Nephron (organoid): Measurements from ENCODE around the gene IER3IP1.
"Not testable (repeated sequence)": the region's sequence is repeated elsewhere in the genome, so short reads cannot be mapped to it uniquely, and the experiment has no call there.

Experiments
- H3K27ac Mint-ChIP-seq, 3 experiments: 2 replicates each; pipeline ENCODE4 v1.8.0; 2020; ENCODE audit warnings: mixed read lengths in 3 of 3, mild to moderate bottlenecking in 2 of 3, moderate library complexity in 1 of 3
- H3K27me3 Mint-ChIP-seq: 2 replicates; pipeline ENCODE4 v1.8.0; 2021; ENCODE audit warnings: low read depth, mild to moderate bottlenecking, moderate library complexity, mixed read lengths
- H3K36me3 Mint-ChIP-seq: 2 replicates; pipeline ENCODE4 v1.8.0; 2020; ENCODE audit warnings: low read depth, mixed read lengths
- H3K4me1 Mint-ChIP-seq: 2 replicates; pipeline ENCODE4 v1.8.0; 2020; ENCODE audit warnings: mixed read lengths
- H3K4me3 Mint-ChIP-seq, 3 experiments: 2 replicates each; pipeline ENCODE4 v1.8.0; 2020; ENCODE audit warnings: mild to moderate bottlenecking in 3 of 3, mixed read lengths in 3 of 3, moderate library complexity in 2 of 3
- H3K9me3 Mint-ChIP-seq: 2 replicates; pipeline ENCODE4 v1.8.0; 2020; ENCODE audit warnings: mixed read lengths
- TF ChIP-seq, protein P1 (sequence below), 3 experiments: fragments of 200-600 bp; sonication (generic); IDR thresholded peaks; one replicate each; pipeline ENCODE4 v1.5.0; 2021; ENCODE audit warnings: antibody characterized with exemption in 3 of 3; ENCODE audit not compliant: unreplicated experiment in 3 of 3

The IER3IP1 gene

DNA sequence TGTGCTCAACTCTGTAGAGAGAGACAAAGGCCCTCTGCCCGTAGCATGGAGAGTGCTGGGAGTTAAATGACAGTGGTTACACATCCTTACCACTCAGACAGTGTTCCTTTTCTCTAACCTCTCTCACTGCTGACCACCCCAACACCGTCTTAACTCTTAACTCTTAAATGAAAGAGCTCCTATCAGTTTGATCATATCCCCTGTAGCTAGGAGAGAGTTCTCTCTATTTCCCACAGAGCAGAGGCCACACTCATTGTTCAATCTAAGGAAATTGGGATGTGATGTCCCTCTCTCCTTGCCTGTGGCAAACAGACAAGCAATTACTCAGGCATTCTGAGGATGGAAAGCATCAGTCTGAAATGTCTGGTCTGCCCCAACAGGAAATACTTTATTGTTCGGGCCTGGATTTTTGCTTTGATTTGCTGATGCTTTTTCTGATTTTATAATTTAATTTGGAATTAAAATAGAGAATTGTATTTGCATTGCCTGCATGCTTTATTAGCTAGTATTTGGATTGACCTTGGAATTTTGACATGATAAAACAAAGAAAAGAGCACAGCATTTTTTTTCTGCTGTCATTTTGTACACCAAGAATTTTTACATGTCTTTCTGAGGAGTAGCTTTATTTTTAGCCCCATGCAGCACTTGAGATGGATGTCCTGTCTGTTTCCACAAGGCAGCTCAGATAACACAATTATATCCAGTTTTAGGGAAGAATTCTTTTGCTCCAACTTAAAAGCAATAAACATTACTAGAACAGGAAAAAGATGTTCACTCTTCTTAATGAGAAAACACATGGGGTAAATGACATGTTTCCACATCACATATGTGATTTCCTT is 27.7 kb upstream of the IER3IP1 start:
- Mint-ChIP-seq H3K4me1 (no peaks in the 10 kb centered on the region), H3K36me3 (no peaks in the 10 kb centered on the region), H3K27me3 (peaks cover 33% of the 10 kb centered on the region), H3K27ac (no peak overlapping the region), H3K4me3 (no peak overlapping the region), H3K9me3 (peaks cover under 1% of the 10 kb centered on the region)
- TF ChIP-seq, protein P1, sequence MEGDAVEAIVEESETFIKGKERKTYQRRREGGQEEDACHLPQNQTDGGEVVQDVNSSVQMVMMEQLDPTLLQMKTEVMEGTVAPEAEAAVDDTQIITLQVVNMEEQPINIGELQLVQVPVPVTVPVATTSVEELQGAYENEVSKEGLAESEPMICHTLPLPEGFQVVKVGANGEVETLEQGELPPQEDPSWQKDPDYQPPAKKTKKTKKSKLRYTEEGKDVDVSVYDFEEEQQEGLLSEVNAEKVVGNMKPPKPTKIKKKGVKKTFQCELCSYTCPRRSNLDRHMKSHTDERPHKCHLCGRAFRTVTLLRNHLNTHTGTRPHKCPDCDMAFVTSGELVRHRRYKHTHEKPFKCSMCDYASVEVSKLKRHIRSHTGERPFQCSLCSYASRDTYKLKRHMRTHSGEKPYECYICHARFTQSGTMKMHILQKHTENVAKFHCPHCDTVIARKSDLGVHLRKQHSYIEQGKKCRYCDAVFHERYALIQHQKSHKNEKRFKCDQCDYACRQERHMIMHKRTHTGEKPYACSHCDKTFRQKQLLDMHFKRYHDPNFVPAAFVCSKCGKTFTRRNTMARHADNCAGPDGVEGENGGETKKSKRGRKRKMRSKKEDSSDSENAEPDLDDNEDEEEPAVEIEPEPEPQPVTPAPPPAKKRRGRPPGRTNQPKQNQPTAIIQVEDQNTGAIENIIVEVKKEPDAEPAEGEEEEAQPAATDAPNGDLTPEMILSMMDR (IDR thresholded peaks at IDR 0.05; ENCODE audit: unreplicated experiment in 3 of 3) = no peak

DNA sequence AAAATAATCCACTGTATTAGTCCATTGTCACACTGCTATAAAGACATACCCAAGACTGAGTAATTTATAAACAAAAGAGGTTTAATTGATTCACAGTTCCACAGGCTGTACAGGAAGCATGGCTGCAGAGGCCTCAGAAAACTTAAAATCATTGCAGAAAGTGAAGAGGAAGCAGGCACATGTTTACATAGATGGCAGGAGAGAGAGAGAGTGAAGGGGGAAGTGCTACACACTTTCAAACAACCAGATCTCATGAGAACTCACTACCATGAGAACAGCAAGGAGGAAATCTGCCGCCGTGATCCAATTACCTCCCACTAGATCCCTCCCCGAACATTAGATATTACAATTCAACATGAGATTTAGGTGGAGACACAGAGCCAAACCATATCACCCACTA is 19.8 kb upstream of the IER3IP1 start:
- not testable (repeated sequence) for H3K36me3 Mint-ChIP-seq, H3K9me3 Mint-ChIP-seq, H3K4me3 Mint-ChIP-seq, H3K27ac Mint-ChIP-seq, H3K4me1 Mint-ChIP-seq
- H3K27me3 Mint-ChIP-seq = peaks cover 17% of the 10 kb centered on the region

DNA sequence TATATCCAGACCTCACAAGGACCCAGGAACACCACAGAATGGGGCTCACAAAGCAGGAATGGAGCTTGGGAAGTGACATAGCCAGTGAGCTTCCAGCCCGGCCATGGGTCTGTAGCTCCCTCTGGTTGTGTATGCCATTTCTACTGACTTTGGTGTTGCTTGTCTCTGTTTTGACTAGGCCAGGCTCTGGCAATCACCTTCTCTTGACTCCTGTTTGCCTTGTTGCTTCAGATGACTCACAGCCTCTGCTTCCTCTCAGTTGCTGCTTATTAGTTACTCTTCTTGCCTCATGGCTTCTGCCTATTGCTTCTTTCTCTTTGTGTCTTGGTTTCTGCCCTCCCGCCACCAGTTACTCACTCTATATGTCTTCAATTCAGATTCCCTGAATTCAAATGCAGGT is 15.8 kb upstream of the IER3IP1 start:
- H3K9me3 Mint-ChIP-seq = peaks cover 3% of the 10 kb centered on the region
- H3K4me1 Mint-ChIP-seq = no peaks in the 10 kb centered on the region
- H3K4me3 Mint-ChIP-seq = no peak overlapping the region
- TF ChIP-seq, protein P1 (IDR thresholded peaks at IDR 0.05; ENCODE audit: unreplicated experiment in 3 of 3) = no peak
- H3K36me3 Mint-ChIP-seq = no peaks in the 10 kb centered on the region
- H3K27me3 Mint-ChIP-seq = peaks cover 8% of the 10 kb centered on the region
- H3K27ac Mint-ChIP-seq = no peak overlapping the region

DNA sequence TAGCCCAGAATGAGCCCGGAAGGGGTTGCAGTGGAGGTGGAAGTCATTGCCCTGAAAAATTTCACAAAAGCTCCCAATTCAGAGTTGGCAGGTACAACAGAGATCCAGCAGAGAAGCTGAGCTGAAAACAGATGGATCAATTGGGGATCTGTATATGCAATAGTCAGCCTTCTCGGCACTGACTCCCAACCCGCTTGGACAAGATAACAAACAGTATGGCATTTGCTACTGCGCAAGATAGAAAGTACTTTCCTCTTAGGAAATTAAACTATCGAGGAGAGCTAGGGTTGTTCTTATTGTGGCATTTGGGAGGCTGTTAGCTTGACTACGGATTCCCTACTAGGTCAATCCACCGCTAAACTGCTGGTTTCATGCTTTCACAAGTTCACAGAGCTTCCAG is 11.6 kb upstream of the IER3IP1 start:
- Mint-ChIP-seq H3K27ac (no peak overlapping the region), H3K27me3 (peaks cover 9% of the 10 kb centered on the region), H3K4me1 (no peaks in the 10 kb centered on the region), H3K9me3 (peaks cover 25% of the 10 kb centered on the region), H3K36me3 (peaks cover 4% of the 10 kb centered on the region), H3K4me3 (no peak overlapping the region)
- TF ChIP-seq, protein P1 (IDR thresholded peaks at IDR 0.05; ENCODE audit: unreplicated experiment in 3 of 3) = no peak

DNA sequence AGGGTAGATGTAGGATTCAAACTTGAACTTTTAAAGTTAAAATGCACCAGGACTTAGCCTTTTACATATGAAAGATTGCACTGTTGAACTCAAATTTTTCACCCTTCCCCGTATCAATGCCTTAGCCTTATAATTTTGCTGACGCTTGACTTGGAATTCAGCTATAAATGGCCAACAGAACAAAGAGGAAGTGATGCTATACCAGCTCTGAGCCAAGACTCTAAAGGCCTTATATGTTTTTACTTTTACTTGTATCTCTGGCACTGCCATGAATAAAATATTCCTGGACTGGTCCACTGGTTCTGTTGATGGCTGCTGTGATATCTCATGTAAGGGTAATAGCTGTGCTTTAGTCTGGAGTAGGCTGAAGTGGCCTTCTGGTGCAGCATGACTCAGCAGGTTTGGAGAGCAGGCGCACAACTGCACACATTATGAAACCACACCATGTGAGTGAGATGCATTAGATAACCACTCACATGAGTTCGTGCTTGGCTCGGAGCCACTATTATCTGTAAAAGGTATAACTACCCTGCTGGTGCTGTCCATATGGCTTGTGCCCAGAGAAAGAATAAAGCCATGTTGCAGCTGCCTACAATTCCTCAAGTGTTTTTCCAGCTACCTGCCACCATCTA is 8.4 kb upstream of the IER3IP1 start:
- Mint-ChIP-seq H3K36me3 (peaks cover 4% of the 10 kb centered on the region), H3K4me1 (peaks cover 6% of the 10 kb centered on the region), H3K4me3 (no peak overlapping the region), H3K27me3 (peaks cover 15% of the 10 kb centered on the region), H3K27ac (no peak overlapping the region), H3K9me3 (peaks cover 23% of the 10 kb centered on the region)
- TF ChIP-seq, protein P1 (IDR thresholded peaks at IDR 0.05; ENCODE audit: unreplicated experiment in 3 of 3) = no peak

DNA sequence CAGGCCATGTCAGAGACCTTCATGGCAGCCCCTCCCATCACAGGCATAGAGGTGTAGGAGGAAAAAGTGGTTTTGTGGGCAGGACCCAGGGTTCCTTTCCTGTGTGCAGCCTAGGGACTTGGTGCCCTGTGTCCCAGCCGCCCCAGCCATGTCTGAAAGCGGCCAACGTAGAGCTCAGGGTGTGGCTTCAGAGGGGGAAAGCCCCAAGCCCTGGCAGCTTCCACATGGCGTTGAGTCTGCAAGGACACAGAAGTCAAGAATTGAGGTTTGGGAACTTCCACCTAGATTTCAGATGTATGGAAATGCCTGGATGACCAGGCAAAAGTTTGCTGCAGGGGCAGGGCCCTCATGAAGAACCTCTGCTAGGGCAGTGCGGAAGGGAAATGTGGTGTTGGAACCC is 6.0 kb upstream of the IER3IP1 start:
- H3K27ac Mint-ChIP-seq, H3K4me1 Mint-ChIP-seq, H3K4me3 Mint-ChIP-seq, H3K36me3 Mint-ChIP-seq, H3K27me3 Mint-ChIP-seq: not testable (repeated sequence)
- H3K9me3 Mint-ChIP-seq = peaks cover 23% of the 10 kb centered on the region

DNA sequence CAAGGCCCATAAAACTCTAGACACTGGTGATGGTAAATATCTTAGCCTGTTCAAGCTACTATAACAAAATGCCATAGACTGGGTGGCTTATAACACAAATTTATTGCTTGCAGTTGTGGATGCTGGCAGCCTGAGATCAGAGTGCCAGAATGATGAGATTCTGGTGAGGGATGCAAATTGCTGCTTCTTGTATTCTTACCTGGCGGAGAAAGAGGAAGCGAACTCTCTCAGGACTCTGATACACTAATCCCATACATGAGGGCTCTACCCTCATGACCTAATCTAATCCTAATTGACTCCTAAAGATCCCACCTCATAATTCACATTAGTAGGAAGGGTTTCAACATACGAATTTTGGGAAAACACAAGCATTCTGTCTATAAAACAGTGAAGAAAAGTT is 4.6 kb upstream of the IER3IP1 start:
- peaks cover 6% of the 10 kb centered on the region for H3K27me3 Mint-ChIP-seq
- no peak overlapping the region for H3K27ac Mint-ChIP-seq
- H3K9me3 Mint-ChIP-seq = peaks cover 18% of the 10 kb centered on the region
- H3K4me3 Mint-ChIP-seq = no peak overlapping the region
- peaks cover under 1% of the 10 kb centered on the region for H3K36me3 Mint-ChIP-seq
- H3K4me1 Mint-ChIP-seq = peaks cover 9% of the 10 kb centered on the region
- TF ChIP-seq, protein P1 (IDR thresholded peaks at IDR 0.05; ENCODE audit: unreplicated experiment in 3 of 3) = no peak
